GM12878 (cell line): ENCODE measurements around the gene PLXNA4. TPM values are rescaled to one million over a fixed set of nuclear protein-coding genes. Genes with fewer than 3 reads are reported as not detected.

Experiments
- ATAC-seq: fragments of 200-7000 bp; cut with Tn5 transposase; 3 replicates; pipeline ENCODE4 v1.9.1; 2020; ENCODE audit warnings: mild to moderate bottlenecking, moderate library complexity
- BruUV-seq: library from RNA; stranded (reverse); fragments of 400-500 nt; replicated peaks from 2 replicates; lab custom pipeline; 2021; lab: Mats Ljungman, UMichigan
- CTCF ChIA-PET: fragments of 300-600 bp; sonication (Branson Sonifier 250); formaldehyde crosslinking; extraction: SDS; loops from one replicate; lab custom pipeline; 2021; ENCODE audit warnings: inconsistent platforms; lab: Yijun Ruan, JAX
- POLR2A ChIA-PET: fragments of 350-600 bp; formaldehyde crosslinking; extraction: SDS; loops from one replicate; lab custom pipeline; 2021; ENCODE audit warnings: inconsistent platforms; lab: Charles Lee
- RAD21 ChIA-PET: fragments of 300-600 bp; sonication (Branson Sonifier 250); formaldehyde crosslinking; loops from one replicate; lab custom pipeline; 2023; ENCODE audit warnings: antibody characterized with exemption; ENCODE audit not compliant: unreplicated experiment; lab: Charles Lee
- SMC1A ChIA-PET: fragments of 300-600 bp; sonication (Branson Sonifier 250); formaldehyde crosslinking; loops from one replicate; lab custom pipeline; 2023; ENCODE audit not compliant: unreplicated experiment, uncharacterized antibody; lab: Charles Lee
- DNase-seq: peaks from one replicate; pipeline ENCODE4 v3.0.0-alpha.2; 2011; ENCODE audit warnings: low read depth, low spot score
- FAIRE-seq: peaks from 3 replicates; lab custom pipeline; 2011; peaks lifted over from hg19 to GRCh38; lab: Jason Lieb, UNC
- H2AFZ ChIP-seq: 2 replicates; pipeline ENCODE4 v1.6.0; 2011; ENCODE audit warnings: low read depth, low read length, control low read depth; ENCODE audit not compliant: control insufficient read depth
- H3K27ac ChIP-seq: 2 replicates; pipeline ENCODE4 v1.5.1; 2011; ENCODE audit warnings: control low read depth; ENCODE audit not compliant: control insufficient read depth, insufficient read depth
- H3K27me3 ChIP-seq, 2 experiments: replicated peaks in 1 of 2; 2 replicates each; pipeline versions ENCODE4 v1.6.0 to v1.6.1; 2011; ENCODE audit warnings: low read length in 1 of 2; ENCODE audit not compliant: control insufficient read depth in 2 of 2, insufficient read depth in 2 of 2
- H3K36me3 ChIP-seq, 2 experiments: 2 replicates each; pipeline ENCODE4 v1.5.1; 2011; ENCODE audit warnings: low read length in 1 of 2; ENCODE audit not compliant: control insufficient read depth in 2 of 2, insufficient read depth in 2 of 2
- H3K4me1 ChIP-seq: 2 replicates; pipeline ENCODE4 v1.6.1; 2011; ENCODE audit warnings: mild to moderate bottlenecking, low read length, moderate library complexity, mixed read lengths; ENCODE audit not compliant: control insufficient read depth, insufficient read depth
- H3K4me2 ChIP-seq: 2 replicates; pipeline ENCODE4 v1.6.0; 2011; ENCODE audit warnings: control low read depth; ENCODE audit not compliant: control insufficient read depth, insufficient read depth
- H3K4me3 ChIP-seq: fragments of 200-600 bp; sonication (generic); 2 replicates; pipeline ENCODE4 v1.5.1; 2016
- H3K79me2 ChIP-seq: 2 replicates; pipeline ENCODE4 v1.6.0; 2011; ENCODE audit warnings: low read length; ENCODE audit not compliant: control insufficient read depth, insufficient read depth
- H3K9ac ChIP-seq: 2 replicates; pipeline ENCODE4 v1.8.0; 2011; ENCODE audit warnings: low read length, control low read depth, mixed read lengths; ENCODE audit not compliant: control insufficient read depth, insufficient read depth
- H3K9me3 ChIP-seq: replicated peaks from 3 replicates; pipeline ENCODE4 v1.5.1; 2011; ENCODE audit warnings: mild to moderate bottlenecking, low read length; ENCODE audit not compliant: control insufficient read depth, insufficient read depth
- H4K20me1 ChIP-seq: 2 replicates; pipeline ENCODE4 v1.6.0; 2011; ENCODE audit not compliant: control insufficient read depth, insufficient read depth
- CEBPB ChIP-seq, 2 experiments: fragments of 150-350 bp in 1 of 2; IDR thresholded peaks; 2 replicates each; pipeline ENCODE4 v1.6.1; 2012 to 2014; ENCODE audit warnings: low read depth in 2 of 2, low read length in 2 of 2, borderline replicate concordance in 1 of 2, inconsistent platforms in 1 of 2
- CHD4 ChIP-seq: fragments of 200-600 bp; sonication (generic); IDR thresholded peaks from 2 replicates; pipeline ENCODE4 v1.6.1; 2016; ENCODE audit warnings: mild to moderate bottlenecking
- KLF5 ChIP-seq: fragments of 450-650 bp; IDR thresholded peaks from 2 replicates; pipeline ENCODE4 v1.6.1; 2014; ENCODE audit warnings: mild to moderate bottlenecking; ENCODE audit not compliant: partially characterized antibody
- MEF2A ChIP-seq: IDR thresholded peaks from 2 replicates; pipeline ENCODE4 v1.6.1; 2011; ENCODE audit warnings: low read depth, mild to moderate bottlenecking, low read length, moderate library complexity; ENCODE audit not compliant: insufficient read depth
- MYB ChIP-seq: fragments of 150-350 bp; IDR thresholded peaks from 2 replicates; pipeline ENCODE4 v1.6.1; 2014; ENCODE audit warnings: mild to moderate bottlenecking, low read depth, low read length, borderline replicate concordance
- NFXL1 ChIP-seq: fragments of 450-650 bp; IDR thresholded peaks from 2 replicates; pipeline ENCODE4 v1.6.1; 2017; ENCODE audit warnings: antibody characterized with exemption, mild to moderate bottlenecking, borderline replicate concordance
- RBBP5 ChIP-seq: fragments of 200-600 bp; sonication (generic); conservative IDR thresholded peaks from 2 replicates; pipeline ENCODE4 v1.6.1; 2016
- WGBS: methylation state at CpG from one replicate; pipeline ENCODE4 v1.1.6; 2016; ENCODE audit warnings: low lambda C conversion rate; ENCODE audit not compliant: insufficient replicate concordance, insufficient coverage; ENCODE audit errors: missing lambda C conversion rate; 5-methylcytosine and 5-hydroxymethylcytosine counted together
- in situ Hi-C: fragments of 300-500 bp; cut with MboI; formaldehyde crosslinking; loops from 9 replicates; pipeline ENCODE4 v1.14.3; 2018; ENCODE audit warnings: mixed read lengths
- intact Hi-C: fragments of 100-400 bp; cut with micrococcal nuclease; formaldehyde crosslinking; loops from one replicate; pipeline ENCODE4 v1.14.2; 2022; ENCODE audit not compliant: unreplicated experiment
- polyA plus RNA-seq, 11 experiments: library from polyadenylated mRNA; depleted of rRNA in 4 of 11; unstranded in 6 of 11; stranded (reverse) in 5 of 11; fragments of >200 nt; fragmentation: Nextera tagmentation in 4 of 11; fragmentation: Illumina TruSeq in 1 of 11; extraction: Ambion mirVana in 4 of 11; extraction: Trizol in 1 of 11; gene quantifications; 1 replicate in 1 of 11; 2 replicates in 10 of 11; pipeline versions ENCODE4 v1.2.1 to v1.2.3, GENCODE V29; 2011 to 2016; ENCODE audit warnings: inconsistent platforms in 2 of 11, missing spikeins in 2 of 11, low read depth in 1 of 11
- total RNA-seq, 4 experiments: library from RNA; depleted of rRNA in 3 of 4; stranded (reverse); fragments of >200 nt in 3 of 4; fragmentation: Illumina TruSeq in 1 of 4; extraction: Trizol in 1 of 4; gene quantifications; 2 replicates each; pipeline versions ENCODE4 v1.2.1 to v1.2.3, GENCODE V29; 2013 to 2021
- TF ChIP-seq, protein P1 (sequence below): fragments of 450-650 bp; formaldehyde crosslinking; IDR thresholded peaks from 2 replicates; pipeline ENCODE4 v1.4.0; 2022; ENCODE audit warnings: mild to moderate bottlenecking, moderate library complexity
- TF ChIP-seq, protein P2 (sequence below): fragments of 450-650 bp; IDR thresholded peaks from 2 replicates; pipeline ENCODE4 v1.6.1; 2016; ENCODE audit warnings: mild to moderate bottlenecking, moderate library complexity, borderline replicate concordance

Gene PLXNA4
- total and polyA plus RNA-seq, 10 of the 15 experiments (the other 5 are each of a cell fraction or from before 2014, with no cell fraction given) = 0.03 TPM; not detected in 9

DNA sequence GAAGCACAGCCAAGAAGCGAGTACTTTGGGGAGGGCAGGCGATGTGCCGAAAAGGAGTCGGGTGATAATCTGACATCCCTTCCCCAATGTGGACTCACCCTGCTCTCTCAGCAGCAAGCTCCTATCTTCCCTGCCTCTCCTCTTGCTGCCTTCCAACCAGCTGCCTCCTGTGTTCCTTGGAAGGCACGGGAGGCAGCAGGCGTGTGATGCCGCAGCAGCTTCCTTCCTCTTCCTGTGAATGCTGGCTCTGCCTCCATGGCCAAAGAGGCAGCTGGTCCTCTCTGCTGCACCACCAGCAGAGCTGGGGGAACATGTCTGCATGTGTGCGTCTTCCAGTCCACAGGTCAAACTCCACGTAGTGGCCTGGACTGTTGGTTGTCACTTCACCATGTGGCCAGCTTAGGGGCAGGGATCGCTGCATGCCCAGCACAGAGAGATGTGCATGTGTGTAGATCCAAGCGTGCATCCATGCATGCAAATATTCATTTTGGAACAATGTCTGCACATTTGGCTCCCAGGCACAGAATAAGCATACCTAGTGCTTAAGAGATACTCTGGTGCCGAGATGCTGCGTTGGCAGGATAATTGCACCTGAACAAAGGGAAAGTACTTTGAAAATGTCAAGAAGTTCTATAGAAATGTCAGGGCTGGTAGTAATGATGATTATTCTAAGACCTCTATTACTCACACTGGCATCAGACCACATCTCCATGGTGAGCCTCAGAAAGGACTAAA, 499.8 kb downstream of the PLXNA4 start:
- H4K20me1 ChIP-seq = no peaks in the 10 kb centered on the region
- H3K4me1 ChIP-seq = no peaks in the 10 kb centered on the region
- WGBS = 49% methylated on average over 13 of the region's 13 CpGs
- no peaks in the 10 kb centered on the region; a peak in 1 of 4 replicates for H3K27me3 ChIP-seq
- RAD21 ChIA-PET = no interaction called here
- FAIRE-seq (no peak), DNase-seq (no peak), ATAC-seq (no peak)
- SMC1A ChIA-PET = no interaction called here
- no peaks in the 10 kb centered on the region for H3K36me3 ChIP-seq
- no peak overlapping the region for H2AFZ ChIP-seq
- POLR2A ChIA-PET = no interaction called here
- TF ChIP-seq, protein P1, sequence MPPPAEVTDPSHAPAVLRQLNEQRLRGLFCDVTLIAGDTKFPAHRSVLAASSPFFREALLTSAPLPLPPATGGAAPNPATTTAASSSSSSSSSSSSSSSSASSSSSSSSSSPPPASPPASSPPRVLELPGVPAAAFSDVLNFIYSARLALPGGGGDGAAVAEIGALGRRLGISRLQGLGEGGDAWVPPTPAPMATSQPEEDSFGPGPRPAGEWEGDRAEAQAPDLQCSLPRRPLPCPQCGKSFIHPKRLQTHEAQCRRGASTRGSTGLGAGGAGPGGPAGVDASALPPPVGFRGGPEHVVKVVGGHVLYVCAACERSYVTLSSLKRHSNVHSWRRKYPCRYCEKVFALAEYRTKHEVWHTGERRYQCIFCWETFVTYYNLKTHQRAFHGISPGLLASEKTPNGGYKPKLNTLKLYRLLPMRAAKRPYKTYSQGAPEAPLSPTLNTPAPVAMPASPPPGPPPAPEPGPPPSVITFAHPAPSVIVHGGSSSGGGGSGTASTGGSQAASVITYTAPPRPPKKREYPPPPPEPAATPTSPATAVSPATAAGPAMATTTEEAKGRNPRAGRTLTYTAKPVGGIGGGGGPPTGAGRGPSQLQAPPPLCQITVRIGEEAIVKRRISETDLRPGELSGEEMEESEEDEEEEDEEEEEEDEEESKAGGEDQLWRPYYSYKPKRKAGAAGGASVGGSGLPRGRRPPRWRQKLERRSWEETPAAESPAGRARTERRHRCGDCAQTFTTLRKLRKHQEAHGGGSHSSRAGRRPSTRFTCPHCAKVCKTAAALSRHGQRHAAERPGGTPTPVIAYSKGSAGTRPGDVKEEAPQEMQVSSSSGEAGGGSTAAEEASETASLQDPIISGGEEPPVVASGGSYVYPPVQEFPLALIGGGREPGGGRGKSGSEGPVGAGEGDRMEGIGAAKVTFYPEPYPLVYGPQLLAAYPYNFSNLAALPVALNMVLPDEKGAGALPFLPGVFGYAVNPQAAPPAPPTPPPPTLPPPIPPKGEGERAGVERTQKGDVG = no peak
- TF ChIP-seq MYB = no peak
- TF ChIP-seq CEBPB (IDR thresholded peaks at IDR 0.05; ENCODE audit: borderline replicate concordance in 1 of 2, low read depth in 2 of 2, low read length in 2 of 2) = no peak
- no peak for TF ChIP-seq CHD4
- no peak for TF ChIP-seq KLF5
- no peak for TF ChIP-seq NFXL1
- no peak for TF ChIP-seq RBBP5
- TF ChIP-seq, protein P2, sequence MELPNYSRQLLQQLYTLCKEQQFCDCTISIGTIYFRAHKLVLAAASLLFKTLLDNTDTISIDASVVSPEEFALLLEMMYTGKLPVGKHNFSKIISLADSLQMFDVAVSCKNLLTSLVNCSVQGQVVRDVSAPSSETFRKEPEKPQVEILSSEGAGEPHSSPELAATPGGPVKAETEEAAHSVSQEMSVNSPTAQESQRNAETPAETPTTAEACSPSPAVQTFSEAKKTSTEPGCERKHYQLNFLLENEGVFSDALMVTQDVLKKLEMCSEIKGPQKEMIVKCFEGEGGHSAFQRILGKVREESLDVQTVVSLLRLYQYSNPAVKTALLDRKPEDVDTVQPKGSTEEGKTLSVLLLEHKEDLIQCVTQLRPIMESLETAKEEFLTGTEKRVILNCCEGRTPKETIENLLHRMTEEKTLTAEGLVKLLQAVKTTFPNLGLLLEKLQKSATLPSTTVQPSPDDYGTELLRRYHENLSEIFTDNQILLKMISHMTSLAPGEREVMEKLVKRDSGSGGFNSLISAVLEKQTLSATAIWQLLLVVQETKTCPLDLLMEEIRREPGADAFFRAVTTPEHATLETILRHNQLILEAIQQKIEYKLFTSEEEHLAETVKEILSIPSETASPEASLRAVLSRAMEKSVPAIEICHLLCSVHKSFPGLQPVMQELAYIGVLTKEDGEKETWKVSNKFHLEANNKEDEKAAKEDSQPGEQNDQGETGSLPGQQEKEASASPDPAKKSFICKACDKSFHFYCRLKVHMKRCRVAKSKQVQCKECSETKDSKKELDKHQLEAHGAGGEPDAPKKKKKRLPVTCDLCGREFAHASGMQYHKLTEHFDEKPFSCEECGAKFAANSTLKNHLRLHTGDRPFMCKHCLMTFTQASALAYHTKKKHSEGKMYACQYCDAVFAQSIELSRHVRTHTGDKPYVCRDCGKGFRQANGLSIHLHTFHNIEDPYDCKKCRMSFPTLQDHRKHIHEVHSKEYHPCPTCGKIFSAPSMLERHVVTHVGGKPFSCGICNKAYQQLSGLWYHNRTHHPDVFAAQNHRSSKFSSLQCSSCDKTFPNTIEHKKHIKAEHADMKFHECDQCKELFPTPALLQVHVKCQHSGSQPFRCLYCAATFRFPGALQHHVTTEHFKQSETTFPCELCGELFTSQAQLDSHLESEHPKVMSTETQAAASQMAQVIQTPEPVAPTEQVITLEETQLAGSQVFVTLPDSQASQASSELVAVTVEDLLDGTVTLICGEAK = no peak
- TF ChIP-seq MEF2A = no peak
- H3K4me3 ChIP-seq = no peak overlapping the region
- CTCF ChIA-PET = no interaction called here
- intact Hi-C loops (no loop called here), in situ Hi-C loops (no loop called here)
- no peaks in the 10 kb centered on the region for H3K79me2 ChIP-seq
- no peak overlapping the region for H3K9ac ChIP-seq
- BruUV-seq = no TSS peak
- no peaks in the 10 kb centered on the region for H3K9me3 ChIP-seq
- no peak overlapping the region for H3K4me2 ChIP-seq
- H3K27ac ChIP-seq = no peak overlapping the region
